Dermis blood vessel endothelial cell (primary cell): ENCODE results near the gene PLXNB2. TPM values are rescaled to one million over a fixed set of nuclear protein-coding genes. Genes with fewer than 3 reads are reported as not detected.
A peak's percentile ranks its signal among the peaks of the same experiment; 100 is the strongest.

ENCODE experiments used
- DNase-seq: peaks from one replicate; pipeline ENCODE4 v3.0.0; 2010
- total RNA-seq: library from RNA; depleted of rRNA; stranded (reverse); fragments of >200 nt; gene quantifications from 2 replicates; pipeline ENCODE4 v1.2.3, GENCODE V29; 2014

Gene PLXNB2
- total RNA-seq, 1 donor from 2014 or later: 96.1 TPM

DNA sequence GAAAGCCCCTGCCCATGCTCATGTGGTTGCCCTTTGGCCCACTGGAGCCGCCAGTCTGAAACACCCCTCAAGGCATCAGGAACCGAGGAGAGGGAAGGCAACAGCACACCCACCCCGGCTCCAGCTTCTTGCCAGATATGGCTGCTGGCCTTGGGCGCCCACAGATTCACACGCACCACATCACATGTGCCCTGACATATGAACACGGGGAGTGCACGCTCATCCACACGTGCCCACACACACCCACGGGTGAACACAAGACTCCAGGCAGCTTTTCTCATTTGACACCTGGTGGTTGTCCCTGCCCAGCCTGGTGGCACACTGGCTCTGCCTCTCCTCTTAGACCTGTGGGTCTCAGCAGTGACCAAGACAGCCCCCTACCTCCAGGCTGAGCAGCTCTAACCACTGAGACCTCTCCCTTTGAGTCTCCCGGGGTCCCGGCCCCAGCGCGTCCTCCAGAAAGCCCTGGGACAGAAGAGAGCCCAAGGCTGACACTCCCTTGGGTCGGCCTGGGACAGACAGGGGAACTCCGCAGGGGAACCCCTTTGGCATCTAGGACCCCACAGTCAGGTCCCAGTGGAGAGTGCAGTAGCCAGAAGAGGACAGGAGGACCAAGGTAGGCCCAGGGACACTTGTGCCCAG lies 43.2 kb downstream of the PLXNB2 start:
- DNase-seq: no peak

DNA sequence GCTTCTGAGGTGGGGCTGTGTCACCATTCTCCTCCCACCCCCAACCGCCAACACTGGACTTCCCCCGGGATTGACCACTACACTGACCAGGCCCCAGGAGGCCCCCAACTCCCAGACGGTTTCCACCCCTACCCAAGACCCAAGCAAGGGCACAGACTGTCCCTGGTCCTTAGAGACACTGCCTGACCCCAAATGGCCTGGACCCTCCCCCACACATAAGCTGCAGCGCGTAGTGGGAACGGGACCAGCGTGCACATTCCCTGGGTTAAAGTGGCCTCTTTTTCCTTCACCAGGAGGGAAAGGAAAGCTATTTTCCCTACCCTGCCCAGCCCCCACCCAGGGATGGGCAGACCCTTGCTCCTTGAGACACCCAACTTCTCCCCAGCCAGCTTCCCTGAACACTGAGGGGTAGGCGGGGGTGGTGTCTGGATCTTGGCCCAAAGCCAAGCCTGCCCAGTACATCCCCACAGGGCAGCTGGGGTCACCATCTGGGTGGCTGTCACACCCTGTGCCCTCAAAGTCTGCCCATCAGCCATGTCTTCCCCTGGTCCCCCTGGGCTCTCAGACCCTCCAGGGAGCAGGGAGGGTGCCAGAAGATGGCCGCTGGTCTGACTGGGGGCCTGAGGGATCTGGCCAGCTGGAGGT lies 44.4 kb downstream of the PLXNB2 start:
- DNase-seq: no peak

DNA sequence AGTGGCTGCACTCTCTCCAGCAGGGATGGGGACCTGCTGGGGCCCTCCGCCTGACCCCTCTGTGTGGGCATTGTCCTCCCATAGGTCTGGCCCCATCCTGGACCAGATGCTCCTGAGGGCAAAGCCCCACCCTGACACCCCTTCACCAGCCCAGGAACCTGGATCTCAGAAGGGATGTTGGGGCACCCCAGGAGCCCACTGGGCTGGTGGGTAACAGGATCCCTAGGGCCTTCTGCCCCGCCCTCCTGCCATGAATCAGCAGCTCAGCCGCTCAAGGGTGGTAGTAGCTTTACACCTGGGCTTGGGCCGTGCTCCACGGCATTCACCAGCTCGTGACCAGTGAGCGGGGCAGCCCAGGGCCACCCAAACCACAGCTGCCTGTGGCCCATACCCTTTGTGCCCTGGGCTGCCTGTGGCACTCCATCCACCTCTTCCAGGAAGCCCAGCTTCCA lies 45.0 kb downstream of the PLXNB2 start:
- no peak for DNase-seq

DNA sequence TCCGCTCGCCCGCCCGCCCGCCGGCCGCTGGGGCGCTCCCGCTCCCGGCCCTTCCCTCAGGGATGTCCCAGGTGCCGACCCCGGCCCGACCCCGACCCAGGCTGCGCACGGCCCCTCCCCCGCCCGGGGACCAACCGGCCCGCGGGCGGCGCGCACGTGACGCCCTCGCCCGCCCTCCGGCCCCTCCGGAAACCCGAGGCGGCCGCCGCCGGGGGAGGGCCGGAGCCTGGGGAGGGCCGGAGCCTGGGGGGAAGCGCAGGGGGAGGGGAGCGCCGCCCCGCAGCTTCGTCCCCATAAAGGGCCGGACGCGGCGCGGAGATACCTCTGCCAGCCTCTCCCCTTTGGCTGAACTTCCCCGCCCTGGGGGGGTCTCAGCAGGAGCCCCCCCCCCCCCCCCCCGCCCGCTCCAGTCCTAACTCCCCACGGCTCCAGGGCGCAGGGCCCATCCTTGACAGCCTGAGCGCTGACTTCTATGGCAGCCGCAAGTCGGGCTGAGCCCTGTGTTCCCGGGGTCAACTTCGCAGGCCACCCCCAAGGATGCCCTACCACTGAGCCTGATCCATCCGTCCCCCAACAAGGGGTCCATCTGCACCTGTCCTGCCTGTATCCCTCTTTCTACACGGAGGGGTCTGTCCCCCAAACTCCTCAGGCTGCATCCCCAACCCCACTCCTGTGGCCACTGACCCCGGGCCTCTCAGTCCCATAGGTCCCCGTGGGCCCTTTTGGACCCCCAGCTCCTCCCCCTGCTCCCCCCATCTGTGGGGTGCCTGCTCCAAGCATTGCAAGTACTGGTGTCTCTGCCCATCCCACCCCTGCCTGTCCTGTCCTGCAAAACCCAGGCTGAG lies 45.6 kb downstream of the PLXNB2 start, which contains the start of gene MAPK12:
Gene MAPK12, minus strand, starts transcription at position 69 of the 845 bp plus-strand sequence. CDS start 174 bp downstream, outside the sequence.
- peak; percentile 68 for DNase-seq

DNA sequence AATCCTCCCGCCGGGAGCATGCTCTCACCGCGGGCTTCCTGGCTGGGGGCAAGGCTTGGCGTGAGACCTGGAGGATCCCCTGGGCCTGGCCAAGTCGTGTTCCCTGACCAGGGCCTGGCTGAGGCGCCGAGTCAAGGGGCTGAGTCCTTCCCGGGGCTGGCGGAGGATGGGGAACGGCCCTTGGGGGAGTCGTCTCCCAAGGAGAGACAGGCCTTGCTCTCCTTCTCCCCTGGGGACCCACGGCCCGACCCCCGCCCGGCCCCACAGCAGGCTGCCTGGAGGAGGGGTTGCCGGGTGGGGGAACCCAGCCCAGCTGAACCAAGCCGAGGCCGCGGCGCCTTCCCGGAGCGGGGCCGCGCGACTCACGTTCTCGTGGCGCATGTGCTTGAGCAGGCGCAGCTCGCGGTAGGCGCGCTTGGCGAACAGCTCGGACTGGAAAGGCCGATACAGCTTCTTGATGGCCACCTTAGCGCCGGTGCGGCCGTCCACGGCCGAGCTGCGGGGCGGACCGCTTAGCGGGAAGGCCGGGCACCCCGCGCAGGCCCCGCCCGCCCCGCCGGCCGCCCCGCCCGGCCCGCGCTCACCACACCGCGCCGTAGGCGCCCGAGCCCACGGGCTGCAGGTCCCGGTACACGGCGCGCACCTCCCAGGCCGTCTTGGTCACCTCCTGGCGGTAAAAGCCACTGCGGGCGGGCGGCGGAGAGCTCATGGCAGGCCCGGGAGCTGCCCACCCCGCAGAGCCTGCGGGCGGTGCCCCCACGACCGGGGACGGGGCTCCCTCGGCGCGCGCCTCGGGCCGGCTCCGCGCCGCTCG lies 46.4 kb downstream of the PLXNB2 start:
- DNase-seq: peak; percentile 76

DNA sequence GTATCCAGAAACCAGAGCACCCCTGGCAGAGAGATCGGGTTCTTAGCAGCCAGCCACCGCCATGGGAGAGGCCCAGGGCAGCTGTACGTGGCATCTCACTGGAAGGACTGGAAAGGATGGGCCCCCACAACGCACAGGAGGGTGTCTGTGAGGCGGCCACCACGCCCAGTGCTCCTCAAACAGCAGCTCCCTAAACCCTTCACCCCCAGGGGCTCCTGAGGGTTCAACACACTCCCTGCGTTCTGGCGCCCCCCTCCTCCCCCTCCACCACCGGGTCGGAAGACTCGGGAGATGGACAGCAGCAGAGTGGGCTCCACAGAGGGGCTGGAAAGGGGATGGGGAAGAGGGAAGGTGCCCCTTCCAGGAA lies 47.0 kb downstream of the PLXNB2 start:
- no peak for DNase-seq

DNA sequence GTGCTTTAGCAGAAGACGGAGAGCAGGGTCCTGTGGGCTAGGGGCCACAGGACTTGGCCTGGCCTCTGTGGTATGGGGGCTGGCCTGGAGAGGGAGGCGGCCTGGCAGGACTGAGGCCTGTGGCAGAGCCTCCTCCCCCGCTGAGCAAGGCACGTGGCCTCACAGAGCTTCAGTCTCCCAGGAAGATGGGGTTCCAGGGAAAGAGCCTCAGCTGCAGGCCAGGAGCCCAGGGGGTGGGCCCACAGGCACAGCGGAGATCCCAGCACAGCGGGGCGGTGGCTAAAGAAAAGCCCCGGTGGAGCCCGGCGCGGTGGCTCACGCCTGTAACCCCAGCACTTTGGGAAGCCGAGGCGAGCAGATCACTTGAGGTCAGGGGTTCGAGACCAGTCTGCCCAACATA lies 48.1 kb downstream of the PLXNB2 start:
- DNase-seq: no peak

DNA sequence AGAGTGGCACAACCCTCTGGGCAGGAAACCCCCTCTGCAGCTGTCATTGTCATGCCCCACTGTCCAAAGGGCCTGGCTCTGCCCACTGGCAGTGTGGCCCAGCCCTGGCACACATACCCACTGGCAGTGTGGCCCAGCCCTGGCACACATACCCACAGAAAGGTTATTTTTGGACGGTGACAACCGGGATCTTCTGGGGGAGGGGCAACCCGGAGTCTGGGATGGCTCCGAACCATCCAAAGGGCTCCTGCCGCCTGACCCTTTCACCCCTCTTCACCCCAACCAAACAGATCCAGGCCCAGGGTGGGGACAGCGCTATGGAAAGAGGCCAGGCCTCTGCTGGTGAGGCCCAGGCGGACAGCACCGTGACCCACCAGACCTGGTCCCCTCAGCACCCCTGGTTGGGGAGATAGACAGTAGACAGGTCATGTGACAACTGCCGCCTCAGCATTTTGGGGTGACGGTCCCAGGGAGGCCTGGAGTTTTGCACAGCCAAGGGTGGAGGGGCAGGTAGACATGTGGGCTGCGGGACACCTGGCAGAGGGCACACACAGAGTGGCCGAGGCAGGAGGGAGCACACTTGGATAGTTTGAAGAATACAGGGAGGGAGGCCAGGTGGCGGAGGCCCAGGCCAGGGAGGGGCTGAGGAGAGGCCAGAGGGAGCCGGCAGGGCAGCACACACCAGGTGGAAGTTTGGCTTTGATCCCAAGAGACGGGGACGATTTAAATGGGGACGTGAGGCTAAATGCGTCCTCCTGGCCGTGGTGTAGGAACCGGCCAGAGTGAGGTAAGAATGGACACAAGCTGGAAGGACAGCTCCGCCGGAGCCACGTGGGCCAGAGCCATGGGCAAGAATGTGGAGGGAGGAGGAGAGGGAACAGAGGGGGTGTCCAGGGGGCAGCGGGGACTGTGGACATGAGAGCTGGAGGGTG lies 48.8 kb downstream of the PLXNB2 start:
- DNase-seq: no peak

DNA sequence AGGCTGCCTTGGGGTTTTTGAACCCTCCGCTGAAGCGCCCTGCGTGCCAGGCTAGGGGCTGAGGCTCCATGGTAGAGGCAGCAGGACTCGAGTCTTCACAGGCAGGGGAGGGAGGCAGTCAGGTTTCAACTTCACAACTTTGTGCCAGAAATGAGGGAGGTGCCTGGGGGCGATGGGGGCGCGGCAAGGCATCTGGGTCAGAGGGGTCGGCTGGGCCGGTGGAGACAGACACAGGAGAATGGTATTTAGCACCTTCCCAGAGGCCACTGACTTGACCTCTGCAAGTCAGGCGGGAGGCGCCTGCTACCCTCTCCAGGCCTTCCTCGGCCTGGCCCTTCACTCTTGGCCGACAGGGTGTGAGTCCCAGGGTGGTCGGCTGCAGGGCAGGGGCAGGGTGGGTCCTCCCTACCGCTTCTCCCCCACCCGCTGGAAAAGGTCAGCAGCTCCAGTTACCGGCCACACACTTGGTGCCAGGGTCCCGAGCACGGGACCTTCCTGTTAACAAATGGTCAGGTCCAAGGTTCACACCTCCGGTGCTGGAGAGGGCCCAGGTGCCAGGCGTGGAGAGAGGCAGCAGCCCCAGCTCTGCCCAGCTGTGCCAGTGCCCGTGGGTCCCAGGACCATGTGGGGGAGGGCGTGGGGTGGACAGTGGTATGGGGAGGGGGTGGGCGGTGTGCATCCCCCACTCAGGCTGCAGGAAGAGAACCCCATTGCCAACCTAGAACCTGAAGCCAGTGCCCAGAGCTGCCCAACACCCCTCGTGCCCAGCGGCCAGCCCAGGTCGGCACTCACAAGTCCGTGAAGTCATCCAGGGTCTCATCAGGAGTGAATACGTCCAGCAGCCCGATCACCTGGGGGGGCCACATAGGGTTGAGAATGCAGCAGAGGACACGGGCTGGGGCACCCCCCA lies 49.7 kb downstream of the PLXNB2 start:
- no peak for DNase-seq

DNA sequence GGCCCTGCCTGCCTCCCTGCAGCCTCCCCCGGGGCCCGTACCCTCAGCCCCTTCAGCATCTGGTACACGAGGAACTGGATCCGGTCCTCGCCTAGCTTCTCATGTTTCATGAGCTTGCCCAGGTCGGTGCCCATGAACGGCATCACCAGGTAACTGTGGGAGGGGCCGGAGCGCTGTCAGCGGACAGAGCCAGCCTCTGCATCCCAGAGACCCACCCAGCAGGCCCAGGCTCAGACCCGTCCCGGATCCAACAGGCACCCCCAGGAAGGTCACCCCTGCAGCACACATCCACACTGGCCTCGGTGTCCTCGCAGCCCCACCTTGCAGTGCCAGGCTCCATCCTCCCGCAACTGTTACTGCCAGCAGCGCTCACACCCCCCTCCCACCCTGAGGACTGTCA lies 50.4 kb downstream of the PLXNB2 start:
- no peak for DNase-seq

DNA sequence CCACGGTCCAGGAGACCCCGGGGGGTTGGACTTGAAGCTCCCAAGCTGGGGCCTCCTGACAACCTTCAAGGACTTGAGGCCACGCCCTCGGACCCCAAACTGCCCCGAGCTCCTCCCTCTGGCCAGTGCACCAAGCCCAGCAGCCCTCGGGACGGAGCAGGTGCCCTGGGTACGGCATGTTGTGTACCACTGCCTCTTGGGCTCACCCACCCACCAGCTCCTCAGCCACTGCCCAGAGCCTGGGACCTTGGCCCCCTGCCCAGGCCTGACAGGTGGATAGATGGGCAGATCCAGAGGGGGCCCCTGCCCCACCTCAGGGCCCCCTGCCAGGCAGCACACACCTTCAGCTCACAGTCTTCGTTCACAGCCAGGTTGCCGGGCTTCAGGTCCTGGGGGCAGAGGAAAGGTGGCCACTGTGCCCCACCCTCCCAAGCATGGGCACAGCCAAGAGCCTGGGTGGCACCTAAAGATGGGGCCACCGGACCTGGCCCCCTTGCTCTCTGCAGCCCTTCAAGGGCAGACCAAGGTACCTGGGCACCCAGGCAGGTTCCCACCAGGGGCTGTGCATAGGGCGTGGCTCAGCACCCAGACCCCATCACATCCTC lies 51.1 kb downstream of the PLXNB2 start:
- no peak for DNase-seq

DNA sequence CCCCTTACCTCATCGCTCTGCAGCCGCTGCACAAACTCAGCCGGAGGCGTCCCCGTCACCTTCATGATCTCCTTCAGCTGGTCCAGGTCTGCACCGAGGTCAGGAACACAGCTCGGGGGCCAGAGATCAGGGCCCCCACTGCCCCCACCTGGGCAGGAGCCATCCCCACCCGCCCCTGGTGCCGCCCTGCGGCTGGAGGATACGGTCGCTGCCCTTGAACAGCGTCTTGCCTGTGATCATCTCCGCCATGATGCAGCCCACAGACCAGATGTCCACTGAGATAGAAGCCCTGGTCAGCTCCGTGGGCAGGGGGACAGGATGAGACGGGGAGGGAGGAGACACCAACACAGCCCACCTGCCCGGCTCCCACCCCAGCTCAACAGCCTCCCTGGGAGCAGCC lies 51.8 kb downstream of the PLXNB2 start:
- DNase-seq: no peak

DNA sequence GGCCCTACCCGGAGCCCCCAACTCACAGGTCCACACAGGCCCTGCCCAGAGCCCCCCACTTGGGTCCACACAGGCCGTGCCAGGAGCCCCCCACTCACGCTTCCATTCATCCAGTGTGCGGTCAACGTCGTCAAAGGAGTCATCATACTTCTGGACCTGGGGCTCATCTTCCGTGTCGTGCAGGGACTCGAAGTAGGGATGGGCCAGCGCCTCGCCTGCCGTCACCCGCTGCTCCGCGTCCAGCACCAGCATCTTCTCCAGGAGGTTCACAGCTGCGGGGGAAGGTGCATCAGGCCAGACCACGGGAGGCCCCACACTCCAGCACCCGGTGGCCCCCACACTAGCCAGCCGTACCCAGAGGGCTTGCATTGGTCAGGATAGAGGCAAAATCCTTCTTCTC lies 52.3 kb downstream of the PLXNB2 start:
- no peak for DNase-seq

DNA sequence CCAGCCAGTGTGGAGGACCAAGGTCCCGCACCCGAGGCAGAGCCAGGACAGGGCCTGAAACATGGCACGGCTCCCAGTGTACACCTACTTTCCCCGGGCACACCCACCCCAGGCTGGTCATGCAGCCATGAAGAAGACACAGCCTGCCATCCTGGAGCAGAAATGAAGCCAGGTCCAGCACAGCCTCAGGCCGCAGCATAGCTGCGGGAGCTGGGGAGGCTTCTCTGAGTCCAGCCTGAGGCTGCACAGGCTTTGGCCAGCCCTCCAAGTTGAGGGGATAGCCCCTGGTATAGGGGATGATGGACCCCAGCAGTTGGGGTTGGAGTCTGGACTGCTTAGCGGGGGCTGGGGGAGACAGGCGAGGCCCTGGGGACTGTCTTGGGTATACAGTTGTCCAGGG lies 53.5 kb downstream of the PLXNB2 start:
- no peak for DNase-seq

DNA sequence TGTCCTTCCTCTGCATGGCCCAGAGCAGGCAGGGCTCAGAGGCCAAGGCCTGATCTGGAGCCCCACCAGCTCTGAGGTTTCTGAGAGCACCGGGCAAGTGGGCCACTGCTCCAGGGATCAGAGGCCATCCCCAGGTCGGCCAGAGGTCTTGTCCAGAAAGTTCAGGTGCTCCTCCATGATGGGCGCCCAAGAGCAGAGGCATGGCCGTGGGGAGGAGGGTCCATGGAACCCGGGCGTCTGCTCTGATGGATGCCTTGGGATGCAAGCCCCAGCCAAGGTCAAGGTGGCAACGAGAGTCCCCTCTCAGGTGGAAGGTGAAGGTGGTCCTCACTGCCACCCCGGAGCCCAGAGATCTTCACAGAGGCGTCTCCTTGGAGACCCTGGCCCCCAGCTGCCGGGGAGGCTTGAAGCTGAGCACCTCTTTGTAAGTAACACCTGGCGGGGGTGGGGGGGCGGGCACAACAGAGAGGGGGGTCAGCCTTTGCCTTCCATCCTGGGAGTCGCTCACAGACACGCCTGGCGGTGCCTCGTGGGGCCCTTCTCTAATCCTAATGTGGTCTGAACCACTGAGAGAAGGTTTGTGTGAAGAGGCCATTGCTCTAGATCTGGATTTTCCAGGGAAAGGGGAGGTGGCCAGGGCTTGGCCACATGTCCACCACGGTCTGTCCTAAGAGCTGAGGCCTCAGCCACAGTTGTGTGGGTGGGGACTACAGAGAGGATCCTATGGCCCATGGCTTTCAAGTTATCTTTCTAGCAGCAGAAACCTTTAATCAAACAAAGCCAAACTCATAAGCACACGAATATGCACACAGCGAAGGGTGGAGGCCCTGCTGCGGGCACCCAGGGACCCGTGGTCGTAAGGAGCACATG lies 54.2 kb downstream of the PLXNB2 start:
- no peak for DNase-seq

DNA sequence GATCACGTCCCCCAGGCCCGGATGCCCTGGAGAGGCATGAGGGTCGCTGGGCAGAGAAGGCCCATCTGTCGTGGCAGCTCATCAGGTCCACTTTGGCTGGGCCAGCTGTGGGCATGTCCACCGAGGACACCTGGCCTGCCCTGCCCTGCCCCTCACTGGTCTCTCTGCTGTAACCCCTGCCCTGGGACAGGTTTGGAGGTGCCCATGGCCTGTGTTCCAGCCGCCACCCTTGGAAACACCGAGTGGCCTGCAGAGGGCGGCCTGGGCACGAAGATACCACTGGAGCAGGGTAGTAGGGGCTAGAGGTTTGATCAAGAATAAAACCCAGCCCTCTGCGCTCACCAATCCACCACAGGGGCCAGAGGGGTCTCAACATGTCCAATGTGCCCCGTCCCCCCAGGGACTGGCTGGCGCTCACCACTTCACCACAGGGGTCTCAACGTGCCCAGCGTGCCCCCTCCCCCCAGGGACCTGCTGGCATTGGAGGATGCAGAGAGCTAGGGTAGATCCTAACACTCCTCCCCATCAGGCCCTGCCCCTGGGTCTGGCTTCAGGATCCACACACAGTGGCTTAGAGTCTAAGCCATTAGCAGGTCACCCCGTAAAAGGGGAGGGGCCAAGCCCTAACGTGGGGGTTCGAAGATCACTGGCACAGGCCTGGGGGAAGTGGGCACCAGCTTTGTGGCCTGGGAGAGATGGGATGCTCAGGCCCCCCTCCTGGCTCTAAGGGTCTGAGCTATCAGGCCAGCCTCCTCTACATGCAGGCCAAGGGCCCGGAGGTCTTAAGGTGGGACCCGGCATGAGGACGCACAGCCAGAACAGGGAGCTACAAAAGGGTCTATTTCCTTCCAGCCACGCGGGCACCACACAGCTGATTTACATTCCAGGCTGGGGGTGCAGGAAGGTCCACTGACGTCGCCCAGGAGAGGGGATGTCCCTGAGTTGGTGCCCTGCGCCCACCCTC lies 55.1 kb downstream of the PLXNB2 start:
- peak; percentile 85 for DNase-seq

DNA sequence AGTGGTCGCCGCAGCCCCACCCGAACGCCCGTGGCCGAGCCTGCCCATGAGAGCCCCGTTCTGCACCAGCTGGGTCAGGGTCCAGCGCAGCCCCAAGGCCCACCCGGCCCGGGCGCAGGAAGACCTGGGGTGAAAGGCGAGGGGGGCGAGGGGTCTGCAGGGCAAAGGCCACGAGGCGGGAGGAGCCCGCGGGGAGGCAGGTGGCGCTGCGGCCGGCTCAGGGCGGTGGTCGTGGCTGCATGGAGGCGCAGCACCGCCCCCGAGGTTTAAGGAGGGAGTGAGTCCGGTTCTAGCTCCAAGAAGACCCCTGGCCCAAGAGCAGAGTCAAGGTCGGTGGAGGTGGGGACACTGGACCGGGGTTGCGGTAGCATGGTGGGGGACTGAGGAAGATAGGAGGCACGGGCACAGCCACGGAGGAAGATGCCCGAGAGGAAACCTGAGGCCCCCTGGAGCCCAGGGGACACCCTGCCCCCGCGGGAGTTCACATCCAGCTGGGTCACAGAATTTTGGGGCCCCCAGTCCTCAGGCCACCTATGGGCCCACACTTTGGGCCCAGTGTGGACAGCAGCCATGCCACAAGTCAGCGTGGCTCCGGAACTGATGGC lies 55.9 kb downstream of the PLXNB2 start:
- DNase-seq: peak; percentile 13
